PC-3 (cell line): ENCODE measurements around the gene BAIAP2L2. TPM values are rescaled to one million over a fixed set of nuclear protein-coding genes. Genes with fewer than 3 reads are reported as not detected.

Source experiments
- ATAC-seq: fragments of 200-7000 bp; cut with Tn5 transposase; 2 replicates; pipeline ENCODE4 v1.9.1; 2020; ENCODE audit warnings: mild to moderate bottlenecking, moderate library complexity
- BruUV-seq: library from RNA; stranded (reverse); fragments of 400-500 nt; replicated peaks from 2 replicates; lab custom pipeline; 2021; lab: Mats Ljungman, UMichigan
- CTCF ChIA-PET: fragments of 300-600 bp; sonication (Branson Sonifier 250); formaldehyde crosslinking; loops from one replicate; lab custom pipeline; 2022; ENCODE audit warnings: antibody characterized with exemption; lab: Charles Lee
- POLR2A ChIA-PET: fragments of 300-600 bp; sonication (Branson Sonifier 250); formaldehyde crosslinking; loops from one replicate; lab custom pipeline; 2022; ENCODE audit warnings: antibody characterized with exemption; ENCODE audit not compliant: unreplicated experiment; lab: Charles Lee
- DNase-seq: peaks from one replicate; pipeline ENCODE4 v3.0.0-alpha.2; 2015
- H2AFZ ChIP-seq: fragments of 300-600 bp; sonication (generic); 2 replicates; pipeline ENCODE4 v1.6.0; 2016; ENCODE audit warnings: antibody characterized with exemption, low read length
- H3F3A ChIP-seq: fragments of 300-600 bp; sonication (generic); one replicate; pipeline ENCODE4 v1.6.0; 2017; ENCODE audit warnings: antibody characterized with exemption, low read length, control low read depth, mild to moderate bottlenecking; ENCODE audit not compliant: unreplicated experiment
- H3K27ac ChIP-seq: fragments of 300-600 bp; sonication (generic); 2 replicates; pipeline ENCODE4 v1.5.1; 2016; ENCODE audit warnings: mild to moderate bottlenecking, low read length
- H3K27me3 ChIP-seq: fragments of 300-600 bp; sonication (generic); 2 replicates; pipeline ENCODE4 v1.6.1; 2016; ENCODE audit warnings: low read length, mixed read lengths
- H3K36me3 ChIP-seq: fragments of 300-600 bp; sonication (generic); 2 replicates; pipeline ENCODE4 v1.6.1; 2016; ENCODE audit warnings: low read depth, mixed run types, low read length, mixed read lengths
- H3K4me1 ChIP-seq: fragments of 300-600 bp; sonication (generic); 2 replicates; pipeline ENCODE4 v1.5.1; 2016; ENCODE audit warnings: low read length; ENCODE audit not compliant: insufficient read depth
- H3K4me2 ChIP-seq: fragments of 300-600 bp; sonication (generic); 2 replicates; pipeline ENCODE4 v1.6.0; 2016; ENCODE audit warnings: low read length
- H3K4me3 ChIP-seq: fragments of 300-600 bp; sonication (generic); 2 replicates; pipeline ENCODE4 v1.5.1; 2016; ENCODE audit warnings: mild to moderate bottlenecking, low read length, mixed read lengths
- H3K79me2 ChIP-seq: fragments of 300-600 bp; sonication (generic); 2 replicates; pipeline ENCODE4 v1.6.1; 2017; ENCODE audit warnings: low read length, mixed read lengths
- H3K9ac ChIP-seq: fragments of 300-600 bp; sonication (generic); 2 replicates; pipeline ENCODE4 v1.6.0; 2016; ENCODE audit warnings: mild to moderate bottlenecking, low read length
- H3K9me2 ChIP-seq: fragments of 300-600 bp; sonication (generic); replicated peaks from 2 replicates; pipeline ENCODE4 v1.6.1; 2016; ENCODE audit warnings: mixed run types, low read length, mixed read lengths
- H3K9me3 ChIP-seq: fragments of 300-600 bp; sonication (generic); 2 replicates; pipeline ENCODE4 v1.6.1; 2016; ENCODE audit warnings: low read length, mixed read lengths
- H4K20me1 ChIP-seq: fragments of 300-600 bp; sonication (generic); 2 replicates; pipeline ENCODE4 v1.6.1; 2016; ENCODE audit warnings: low read length, mixed read lengths
- EZH2 ChIP-seq: fragments of 300-600 bp; sonication (generic); IDR thresholded peaks from one replicate; pipeline ENCODE4 v1.6.1; 2017; ENCODE audit warnings: antibody characterized with exemption, mild to moderate bottlenecking, low read length; ENCODE audit not compliant: unreplicated experiment
- EZH2phosphoT487 ChIP-seq: fragments of 300-600 bp; sonication (generic); IDR thresholded peaks from 2 replicates; pipeline ENCODE4 v1.6.1; 2018; ENCODE audit warnings: mild to moderate bottlenecking, antibody characterized with exemption, low read length, borderline replicate concordance
- intact Hi-C: fragments of 100-400 bp; cut with micrococcal nuclease; formaldehyde crosslinking; loops from 2 replicates; pipeline ENCODE4 v1.9.0; 2023
- total RNA-seq: library from RNA; depleted of rRNA; stranded (reverse); fragments of >200 nt; gene quantifications from 2 replicates; pipeline ENCODE4 v1.2.3, GENCODE V29; 2014
- TF ChIP-seq, protein P1 (sequence below): fragments of 300-600 bp; sonication (generic); conservative IDR thresholded peaks from 2 replicates; pipeline ENCODE4 v1.5.1; 2017; ENCODE audit warnings: antibody characterized with exemption, low read depth, mild to moderate bottlenecking, low read length

The BAIAP2L2 gene
- total RNA-seq, 1 experiment from 2014 or later: 0.80 TPM

- H3K9me3 ChIP-seq: no peaks in the 10 kb centered on the region
- ChIA-PET CTCF (no interaction called here), POLR2A (no interaction called here)
- ATAC-seq (no peak), DNase-seq (no peak)
- H2AFZ ChIP-seq: no peak overlapping the region
- H3K79me2 ChIP-seq: no peaks in the 10 kb centered on the region
- H3K4me3 ChIP-seq: no peak overlapping the region
- H3K27me3 ChIP-seq: no peaks in the 10 kb centered on the region
- no peaks in the 10 kb centered on the region for H3K9me2 ChIP-seq
- no TSS peak for BruUV-seq
- no peak overlapping the region for H3K27ac ChIP-seq
- TF ChIP-seq, protein P1, sequence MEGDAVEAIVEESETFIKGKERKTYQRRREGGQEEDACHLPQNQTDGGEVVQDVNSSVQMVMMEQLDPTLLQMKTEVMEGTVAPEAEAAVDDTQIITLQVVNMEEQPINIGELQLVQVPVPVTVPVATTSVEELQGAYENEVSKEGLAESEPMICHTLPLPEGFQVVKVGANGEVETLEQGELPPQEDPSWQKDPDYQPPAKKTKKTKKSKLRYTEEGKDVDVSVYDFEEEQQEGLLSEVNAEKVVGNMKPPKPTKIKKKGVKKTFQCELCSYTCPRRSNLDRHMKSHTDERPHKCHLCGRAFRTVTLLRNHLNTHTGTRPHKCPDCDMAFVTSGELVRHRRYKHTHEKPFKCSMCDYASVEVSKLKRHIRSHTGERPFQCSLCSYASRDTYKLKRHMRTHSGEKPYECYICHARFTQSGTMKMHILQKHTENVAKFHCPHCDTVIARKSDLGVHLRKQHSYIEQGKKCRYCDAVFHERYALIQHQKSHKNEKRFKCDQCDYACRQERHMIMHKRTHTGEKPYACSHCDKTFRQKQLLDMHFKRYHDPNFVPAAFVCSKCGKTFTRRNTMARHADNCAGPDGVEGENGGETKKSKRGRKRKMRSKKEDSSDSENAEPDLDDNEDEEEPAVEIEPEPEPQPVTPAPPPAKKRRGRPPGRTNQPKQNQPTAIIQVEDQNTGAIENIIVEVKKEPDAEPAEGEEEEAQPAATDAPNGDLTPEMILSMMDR: no peak
- TF ChIP-seq EZH2phosphoT487 (no peak), EZH2 (no peak)
- no peaks in the 10 kb centered on the region; the same call in 1 of the 2 replicates for H3K4me1 ChIP-seq
- no peak overlapping the region for H3K9ac ChIP-seq
- H4K20me1 ChIP-seq: no peaks in the 10 kb centered on the region
- intact Hi-C loops: loop anchor here (10.0 kb wide), 1 partner anchor 103 kb away; no protein-coding TSS in a partner anchor
- H3F3A ChIP-seq: no peaks in the 10 kb centered on the region
- no peak overlapping the region for H3K4me2 ChIP-seq
- no peaks in the 10 kb centered on the region for H3K36me3 ChIP-seq
These were observed 1.5 kb upstream of the BAIAP2L2 start for GRCh38 chr22:38111925-38112355.

DNA sequence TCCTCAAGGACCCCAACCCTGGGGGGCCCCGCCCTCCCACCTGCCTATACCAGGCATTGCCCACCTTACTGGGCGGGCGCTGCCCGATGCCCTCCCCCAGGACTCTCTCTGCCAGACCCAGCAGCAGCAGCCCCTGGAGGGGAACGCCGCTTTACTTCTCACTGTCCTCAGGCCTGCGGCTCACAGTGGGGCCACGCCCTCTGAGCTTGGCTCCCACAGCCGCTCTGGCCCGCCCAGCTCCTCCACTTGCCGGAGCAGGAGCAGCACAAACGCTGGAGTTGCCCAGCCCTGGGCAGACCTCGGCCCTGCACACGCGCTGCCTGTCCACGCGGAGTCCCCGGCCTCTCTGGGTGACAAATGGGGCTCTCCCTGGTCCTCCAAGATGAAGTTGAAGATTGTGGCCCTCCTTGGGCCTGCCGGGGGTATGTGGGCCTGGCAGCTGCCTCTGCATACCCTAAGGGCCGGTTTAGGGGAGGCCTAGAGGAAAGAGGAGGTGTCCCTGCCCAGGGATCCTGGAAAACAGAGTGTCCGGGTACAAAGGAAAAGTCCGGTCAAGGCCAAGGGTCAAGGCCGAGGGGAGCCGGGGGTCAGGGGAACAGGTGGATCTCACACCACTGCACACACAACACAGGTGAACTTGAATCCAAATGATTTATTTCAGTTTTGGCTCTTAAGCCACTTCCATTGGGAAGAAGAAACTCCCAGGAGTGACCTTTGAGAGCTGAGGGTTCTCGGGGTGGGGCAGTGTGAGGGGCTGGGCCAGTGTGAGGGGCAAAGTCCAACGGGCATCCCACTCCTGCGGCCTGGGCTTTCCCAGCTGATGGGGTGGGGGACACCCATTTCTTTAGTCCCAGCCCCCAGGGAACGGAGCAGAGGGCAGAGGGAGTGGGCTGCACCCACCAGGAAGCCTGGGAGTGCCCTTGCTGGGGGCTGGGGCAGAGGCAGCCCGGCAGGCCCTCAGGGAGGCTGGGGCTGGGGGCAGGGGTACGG lies 674 bp upstream of the BAIAP2L2 start:
- no peak overlapping the region for H3K4me2 ChIP-seq
- no peaks in the 10 kb centered on the region for H4K20me1 ChIP-seq
- H3K4me1 ChIP-seq: no peaks in the 10 kb centered on the region; the same call in 1 of the 2 replicates
- POLR2A ChIA-PET: interaction anchor here (0.6 kb wide), 1 partner anchor 455 kb away, joined by 3 read pairs; no protein-coding TSS in a partner anchor
- H3K79me2 ChIP-seq: no peaks in the 10 kb centered on the region
- no peak overlapping the region for H3K9ac ChIP-seq
- H3K4me3 ChIP-seq: no peak overlapping the region
- no peaks in the 10 kb centered on the region for H3K9me3 ChIP-seq
- BruUV-seq: no TSS peak
- CTCF ChIA-PET: interaction anchor here (0.6 kb wide), 2 partner anchors 34 to 217 kb away, joined by 3 to 4 read pairs; no protein-coding TSS in a partner anchor
- no peaks in the 10 kb centered on the region for H3F3A ChIP-seq
- no peaks in the 10 kb centered on the region for H3K27me3 ChIP-seq
- no peak overlapping the region for H3K27ac ChIP-seq
- no peaks in the 10 kb centered on the region for H3K9me2 ChIP-seq
- ATAC-seq: no peak
- no peak for DNase-seq
- TF ChIP-seq, protein P1: no peak
- no peak for TF ChIP-seq EZH2phosphoT487
- TF ChIP-seq EZH2: no peak
- H2AFZ ChIP-seq: no peak overlapping the region
- intact Hi-C loops: loop anchor here (10.0 kb wide), 1 partner anchor 104 kb away; no protein-coding TSS in a partner anchor
- no peaks in the 10 kb centered on the region for H3K36me3 ChIP-seq
